ENCODE measurements around the gene C17orf50.
A peak's percentile ranks its signal among the peaks of the same experiment; 100 is the strongest.

Gene C17orf50

DNA sequence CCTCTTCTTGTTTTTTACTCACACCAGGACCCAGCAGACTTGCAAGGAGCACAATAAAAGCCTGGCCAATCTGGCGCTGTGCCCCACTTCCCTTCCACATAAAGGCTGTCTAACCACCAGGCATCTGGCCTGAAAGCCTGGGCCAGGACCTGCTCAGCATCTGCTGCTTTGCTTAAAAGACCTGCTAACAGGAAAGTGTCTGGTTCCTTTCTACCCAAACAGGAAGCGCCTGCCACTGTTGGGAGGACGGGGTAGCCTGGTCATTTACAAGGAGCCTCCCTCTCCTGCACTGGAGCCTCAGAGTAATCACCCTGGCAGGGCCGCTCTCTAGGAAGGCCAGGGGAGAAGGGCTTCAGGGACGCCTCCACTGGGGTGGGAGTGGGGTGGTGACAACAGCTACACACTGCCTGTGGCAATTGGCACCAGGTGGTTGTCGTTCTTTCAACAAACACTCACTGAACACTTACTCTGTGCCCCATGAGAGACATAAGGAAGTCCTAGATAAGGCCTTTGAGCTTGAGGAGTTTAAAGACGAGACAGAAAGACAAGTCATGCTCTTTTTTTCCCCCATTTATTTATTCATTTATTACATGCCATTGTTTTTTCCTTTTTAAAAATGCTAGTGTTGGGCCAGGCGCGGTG is 41.0 kb downstream of the C17orf50 start:
- TF ChIP-seq CTCF (IDR thresholded peaks at IDR 0.05; ENCODE audit: low read depth, low read length) (no peak), POLR2A (IDR thresholded peaks at IDR 0.05; ENCODE audit: extremely low read depth, insufficient read length) (no peak), MYC (IDR thresholded peaks at IDR 0.05; ENCODE audit: low read depth, low read length) (peak; percentile 6; the same call in 1 of the 2 replicates)
- TF ChIP-seq, protein P1, sequence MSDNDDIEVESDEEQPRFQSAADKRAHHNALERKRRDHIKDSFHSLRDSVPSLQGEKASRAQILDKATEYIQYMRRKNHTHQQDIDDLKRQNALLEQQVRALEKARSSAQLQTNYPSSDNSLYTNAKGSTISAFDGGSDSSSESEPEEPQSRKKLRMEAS (IDR thresholded peaks at IDR 0.05; ENCODE audit: low read depth, low read length), result no peak; the same call in 1 of the 2 replicates
- peak; percentile 75 for DNase-seq (ENCODE audit: low read depth)
- H3K4me3 ChIP-seq (ENCODE audit: low read depth, low read length), result no peak overlapping the region

- TF ChIP-seq MYC (IDR thresholded peaks at IDR 0.05; ENCODE audit: low read depth, low read length) (no peak; the same call in 1 of the 2 replicates), CTCF (IDR thresholded peaks at IDR 0.05; ENCODE audit: low read depth, low read length) (peak; percentile 97)
- no peak overlapping the region for H3K4me3 ChIP-seq (ENCODE audit: low read depth, low read length)
- peak; percentile 92 for DNase-seq (ENCODE audit: low read depth)
Observed at GRCh38 chr17:35804658-35805192, 44.0 kb downstream of the C17orf50 start.

DNA sequence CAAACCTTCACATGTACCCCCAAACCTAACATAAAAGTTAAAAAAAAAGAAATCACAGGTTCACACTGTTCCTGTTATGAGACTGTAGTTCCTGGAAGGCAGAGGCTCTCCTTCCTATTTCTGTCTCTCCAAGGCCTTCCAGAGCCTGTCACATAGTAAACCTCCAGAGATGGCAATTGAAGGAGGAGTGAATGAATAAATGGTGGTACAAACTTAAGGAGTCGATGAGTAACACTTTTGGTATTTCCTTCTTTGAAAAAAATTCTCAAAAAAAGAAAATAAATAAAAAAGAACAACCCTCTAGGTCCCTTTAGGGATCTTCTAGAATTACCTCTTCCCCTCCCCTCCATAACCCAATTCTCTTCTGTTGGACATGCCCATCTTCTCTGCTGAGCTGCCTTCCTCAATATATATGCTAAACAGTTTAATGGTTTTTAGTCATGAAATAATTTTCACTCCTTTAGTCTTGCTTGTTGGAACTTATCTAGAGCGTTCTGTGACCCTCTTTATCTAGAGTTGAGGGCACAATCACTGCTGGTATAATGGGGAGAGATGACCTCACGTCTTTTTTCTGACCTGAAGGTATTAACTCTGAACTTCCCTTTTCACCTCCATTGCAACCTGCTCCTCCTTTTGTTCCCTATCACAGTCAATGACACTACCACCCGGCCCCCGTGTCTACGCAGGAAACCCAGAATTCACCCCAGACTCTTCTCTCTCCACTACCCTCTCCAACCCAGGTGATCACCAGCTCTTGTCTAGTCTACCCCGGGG is 46.9 kb downstream of the C17orf50 start:
- DNase-seq (ENCODE audit: low read depth), result no peak
- TF ChIP-seq CTCF (IDR thresholded peaks at IDR 0.05; ENCODE audit: low read depth, low read length) (no peak), MYC (IDR thresholded peaks at IDR 0.05; ENCODE audit: low read depth, low read length) (no peak), POLR2A (IDR thresholded peaks at IDR 0.05; ENCODE audit: extremely low read depth, insufficient read length) (no peak)
- TF ChIP-seq, protein P1 (IDR thresholded peaks at IDR 0.05; ENCODE audit: low read depth, low read length), result no peak
- no peak overlapping the region for H3K4me3 ChIP-seq (ENCODE audit: low read depth, low read length)

- no peak for DNase-seq (ENCODE audit: low read depth)
- TF ChIP-seq MYC (IDR thresholded peaks at IDR 0.05; ENCODE audit: low read depth, low read length) (no peak), CTCF (IDR thresholded peaks at IDR 0.05; ENCODE audit: low read depth, low read length) (no peak), POLR2A (IDR thresholded peaks at IDR 0.05; ENCODE audit: extremely low read depth, insufficient read length) (no peak)
- TF ChIP-seq, protein P1 (IDR thresholded peaks at IDR 0.05; ENCODE audit: low read depth, low read length), result no peak
Observed at GRCh38 chr17:35808240-35808961, 47.7 kb downstream of the C17orf50 start.

DNA sequence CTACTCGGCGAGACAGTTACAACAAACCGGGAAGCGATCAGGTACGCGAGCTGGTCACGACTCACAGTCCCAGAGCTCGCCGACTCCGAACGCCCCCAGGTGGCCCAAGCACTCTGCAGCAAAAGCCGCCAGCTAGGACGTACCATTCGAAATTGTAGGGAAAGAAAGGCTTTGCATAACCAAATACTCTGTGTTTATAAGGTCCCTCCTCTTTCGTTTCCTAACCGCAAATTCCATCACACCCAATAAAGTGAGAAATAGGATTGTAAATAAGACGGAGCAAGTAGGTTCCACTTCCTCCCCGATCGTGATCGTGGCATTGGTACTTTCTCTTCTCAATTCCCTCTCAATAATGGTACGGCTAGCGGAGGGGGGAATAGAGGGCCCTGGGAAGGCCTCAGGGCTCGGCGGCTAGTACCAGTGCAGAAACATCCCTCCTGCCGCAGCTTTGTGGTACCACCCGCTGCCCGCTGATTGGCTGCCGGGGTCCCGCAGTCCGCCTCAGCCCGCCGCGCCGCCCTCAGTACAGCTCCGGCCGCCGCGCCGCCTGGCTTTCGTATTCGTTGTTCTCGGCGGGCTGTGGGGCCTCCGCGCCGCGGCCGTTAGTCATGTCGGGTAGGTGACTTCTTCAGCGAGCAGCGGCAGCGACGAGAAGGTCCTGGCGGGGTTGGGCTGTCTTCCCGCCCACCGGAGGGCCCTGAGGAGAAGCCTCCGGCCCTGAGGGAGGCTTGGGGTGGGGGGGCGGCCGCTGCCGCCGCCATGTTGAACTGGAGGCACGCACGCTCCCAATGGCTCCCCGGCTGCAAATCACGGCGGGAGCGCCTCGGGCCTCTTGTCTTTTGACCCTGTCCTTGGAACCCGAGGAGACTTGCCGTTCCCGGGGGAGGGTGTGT is 48.5 kb downstream of the C17orf50 start, which contains the start of gene TAF15:
Gene TAF15 (plus strand): TSS at position 523 of the 893 bp plus-strand sequence. CDS start 86 bp downstream, at position 609.
- H3K4me3 ChIP-seq (ENCODE audit: low read depth, low read length), result peak within 1 kb of the TSS; percentile 99
- TF ChIP-seq MYC (IDR thresholded peaks at IDR 0.05; ENCODE audit: low read depth, low read length), result peak; percentile 64
- TF ChIP-seq, protein P1 (IDR thresholded peaks at IDR 0.05; ENCODE audit: low read depth, low read length), result peak; percentile 39
- peak; percentile 90 for TF ChIP-seq CTCF (IDR thresholded peaks at IDR 0.05; ENCODE audit: low read depth, low read length)
- TF ChIP-seq POLR2A (IDR thresholded peaks at IDR 0.05; ENCODE audit: extremely low read depth, insufficient read length), result peak; percentile 98
- peak; percentile 100 for DNase-seq (ENCODE audit: low read depth)

More at GRCh38 chr17:35808240-35808961, 47.7 kb downstream of the C17orf50 start:
- H3K4me3 ChIP-seq (ENCODE audit: low read depth, low read length), result peak overlapping the region; percentile 77

Measured in NB4 (cell line).